Osteocyte (in vitro differentiated cells): ENCODE results near the gene DENND6A. TPM values are rescaled to one million over a fixed set of nuclear protein-coding genes. Genes with fewer than 3 reads are reported as not detected.
A peak's percentile ranks its signal among the peaks of the same experiment; 100 is the strongest.

Experiments used
- DNase-seq: peaks from one replicate; pipeline ENCODE4 v3.0.0; 2021; ENCODE audit warnings: mixed read lengths; ENCODE audit not compliant: unreplicated experiment; ENCODE audit errors: extremely low spot score
- H3K27ac Mint-ChIP-seq: one replicate; pipeline ENCODE4 v1.8.0; 2021; ENCODE audit warnings: mild to moderate bottlenecking, mixed read lengths; ENCODE audit not compliant: unreplicated experiment
- H3K27me3 Mint-ChIP-seq: one replicate; pipeline ENCODE4 v1.8.0; 2021; ENCODE audit warnings: mixed read lengths; ENCODE audit not compliant: unreplicated experiment
- H3K36me3 Mint-ChIP-seq: one replicate; pipeline ENCODE4 v1.8.0; 2021; ENCODE audit warnings: mixed read lengths; ENCODE audit not compliant: unreplicated experiment
- H3K4me1 Mint-ChIP-seq: one replicate; pipeline ENCODE4 v1.8.0; 2021; ENCODE audit warnings: mixed read lengths; ENCODE audit not compliant: unreplicated experiment
- H3K4me3 Mint-ChIP-seq: one replicate; pipeline ENCODE4 v1.8.0; 2021; ENCODE audit warnings: mild to moderate bottlenecking, moderate library complexity, mixed read lengths; ENCODE audit not compliant: unreplicated experiment
- H3K9me3 Mint-ChIP-seq: one replicate; pipeline ENCODE4 v1.8.0; 2021; ENCODE audit warnings: mixed read lengths; ENCODE audit not compliant: unreplicated experiment
- CTCF ChIP-seq: fragments of 200-600 bp; sonication (generic); IDR thresholded peaks from 2 replicates; pipeline ENCODE4 v1.5.0; 2021; ENCODE audit warnings: antibody characterized with exemption, mild to moderate bottlenecking, moderate library complexity
- total RNA-seq: library from RNA; stranded (reverse); gene quantifications from 2 replicates; pipeline ENCODE4 v1.2.1, GENCODE V29; 2021

Gene DENND6A
- total RNA-seq, 1 donor from 2014 or later, result 26.2 TPM

- no peak overlapping the region for H3K27ac Mint-ChIP-seq
- no peak overlapping the region for H3K4me3 Mint-ChIP-seq
- H3K4me1 Mint-ChIP-seq, result no peaks in the 10 kb centered on the region
- peaks cover 27% of the 10 kb centered on the region for H3K9me3 Mint-ChIP-seq
- DNase-seq, result no peak
- TF ChIP-seq CTCF, result no peak
- peaks cover 40% of the 10 kb centered on the region for H3K36me3 Mint-ChIP-seq
- H3K27me3 Mint-ChIP-seq, result no peaks in the 10 kb centered on the region
Measured at GRCh38 chr3:57604971-57605370, 87.9 kb downstream of the DENND6A start.

- Mint-ChIP-seq H3K9me3 (peaks cover 4% of the 10 kb centered on the region), H3K36me3 (peaks cover 11% of the 10 kb centered on the region), H3K4me1 (peaks cover 15% of the 10 kb centered on the region), H3K27me3 (no peaks in the 10 kb centered on the region), H3K27ac (no peak overlapping the region), H3K4me3 (no peak overlapping the region)
- TF ChIP-seq CTCF, result no peak
- no peak for DNase-seq
Measured at GRCh38 chr3:57600195-57600594, 92.7 kb downstream of the DENND6A start.

GRCh38 chr3:57598765-57599360 lies 94.0 kb downstream of the DENND6A start:
- Mint-ChIP-seq H3K4me3 (peak overlapping the region; percentile 87), H3K9me3 (no peaks in the 10 kb centered on the region), H3K4me1 (peaks cover 28% of the 10 kb centered on the region), H3K27ac (peak overlapping the region; percentile 96), H3K36me3 (peaks cover 14% of the 10 kb centered on the region), H3K27me3 (no peaks in the 10 kb centered on the region)
- TF ChIP-seq CTCF, result no peak
- no peak for DNase-seq

GRCh38 chr3:57597127-57597923 lies 95.6 kb downstream of the DENND6A start, which contains the start of gene ARF4:
ARF4 (minus strand) TSS chr3:57597344; CDS start chr3:57597140, 204 bp downstream.
- Mint-ChIP-seq H3K27ac (peak within 1 kb of the TSS; percentile 99), H3K27me3 (no peaks in the 10 kb centered on the region)

More at GRCh38 chr3:57597127-57597923, 95.6 kb downstream of the DENND6A start, which contains the start of gene ARF4:
- Mint-ChIP-seq H3K36me3 (peaks cover 13% of the 10 kb centered on the region), H3K4me3 (peak within 1 kb of the TSS; percentile 87), H3K9me3 (no peaks in the 10 kb centered on the region), H3K4me1 (peaks cover 43% of the 10 kb centered on the region)
- TF ChIP-seq CTCF, result no peak
- peak; percentile 100 for DNase-seq
